Inflammatory macrophage (primary cell): Measurements from ENCODE around the gene TIMP4.

Experiments used
- DNase-seq, 2 donors: peaks; one replicate each; pipeline ENCODE4 v3.0.0-alpha.2; 2020 to 2022
- total RNA-seq, 18 experiments: gene quantifications; one replicate each; lab custom pipeline; 2026; ENCODE audit warnings: mixed read lengths in 6 of 18, inconsistent platforms in 2 of 18; lab: John Stamatoyannopoulos, UW

TIMP4 gene
- total RNA-seq: 0.09 to 5.9 (median 0.41) reads per million in 18 experiments

DNA sequence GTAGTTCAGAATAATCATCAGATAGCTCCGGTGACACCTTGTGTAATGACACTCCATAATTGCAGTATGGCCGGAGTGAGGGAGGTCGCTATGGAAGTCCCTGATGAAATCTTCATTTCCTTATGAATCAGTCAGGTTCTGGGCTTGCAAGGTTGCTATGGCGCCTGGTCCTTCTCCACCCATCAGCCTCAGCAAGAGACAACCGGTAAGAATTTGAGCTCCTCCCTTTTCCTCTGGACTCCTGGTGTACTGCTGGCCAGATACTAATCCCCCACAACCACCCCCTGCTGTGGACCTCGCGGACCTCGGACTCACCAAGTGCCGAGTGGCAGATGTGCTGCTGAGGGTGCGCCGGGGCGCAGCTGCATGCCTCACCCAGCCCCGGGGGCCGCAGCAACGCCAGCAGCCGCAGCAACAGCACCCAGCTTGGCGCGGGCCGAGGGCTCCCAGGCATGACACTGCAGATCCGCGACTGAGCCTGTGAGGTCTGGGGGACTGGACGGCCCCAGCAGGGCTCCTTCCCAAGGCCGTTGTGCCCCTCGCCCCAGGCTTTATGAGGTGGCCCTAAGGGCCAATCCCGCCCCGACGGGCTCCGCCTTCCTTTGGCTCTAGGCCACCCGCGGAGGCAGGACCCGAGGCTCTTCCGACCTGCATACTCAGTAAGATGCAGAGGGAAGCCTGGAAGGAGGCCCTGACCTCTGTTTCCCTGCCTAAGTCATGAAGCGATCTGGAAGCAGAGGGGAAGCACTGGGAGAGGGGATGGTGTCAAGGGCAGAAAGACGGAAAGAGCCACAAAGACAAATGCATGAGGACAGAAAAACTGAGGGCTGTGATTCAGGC, at the start of gene TIMP4:
TIMP4 (minus strand) TSS at position 526 of the 840 bp plus-strand sequence; CDS start at position 454, 72 bp downstream.
- peak; percentile 30 to 63 for DNase-seq

DNA sequence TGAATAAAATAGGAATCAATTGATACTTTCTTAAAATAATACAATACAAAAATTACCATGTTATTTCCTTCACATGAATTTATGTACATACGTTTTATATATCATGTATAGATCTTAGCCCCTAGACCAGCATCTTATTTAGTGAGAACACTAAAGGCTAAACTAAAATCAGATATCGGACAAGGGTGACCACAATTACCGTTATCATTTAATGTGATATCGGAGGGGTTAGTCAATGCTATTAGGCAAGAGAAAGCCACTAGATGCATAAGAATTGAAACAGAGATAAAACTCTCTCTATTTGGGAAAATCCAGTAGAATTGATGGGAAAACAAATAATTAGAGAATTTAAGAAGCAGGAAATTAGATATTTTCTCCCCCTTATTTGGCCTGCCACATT, 46.5 kb upstream of the TIMP4 start:
- DNase-seq: no peak

DNA sequence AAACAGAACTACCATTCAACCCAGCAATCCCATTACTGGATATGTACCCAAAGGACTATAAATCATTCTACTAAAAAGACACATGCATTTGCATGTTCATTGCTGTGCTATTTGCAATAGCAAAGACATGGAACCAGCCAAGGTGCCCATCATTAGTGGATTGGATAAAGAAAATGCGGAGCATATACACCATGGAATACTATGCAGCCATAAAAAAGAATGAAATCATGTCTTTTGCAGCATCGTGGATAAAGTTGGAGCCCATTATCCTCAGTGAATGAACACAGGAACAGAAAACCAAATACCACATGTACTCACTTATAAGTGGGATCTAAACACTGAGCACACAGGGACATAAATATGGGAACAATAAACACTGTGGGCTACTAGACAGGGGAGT, 43.1 kb upstream of the TIMP4 start:
- DNase-seq: no peak

DNA sequence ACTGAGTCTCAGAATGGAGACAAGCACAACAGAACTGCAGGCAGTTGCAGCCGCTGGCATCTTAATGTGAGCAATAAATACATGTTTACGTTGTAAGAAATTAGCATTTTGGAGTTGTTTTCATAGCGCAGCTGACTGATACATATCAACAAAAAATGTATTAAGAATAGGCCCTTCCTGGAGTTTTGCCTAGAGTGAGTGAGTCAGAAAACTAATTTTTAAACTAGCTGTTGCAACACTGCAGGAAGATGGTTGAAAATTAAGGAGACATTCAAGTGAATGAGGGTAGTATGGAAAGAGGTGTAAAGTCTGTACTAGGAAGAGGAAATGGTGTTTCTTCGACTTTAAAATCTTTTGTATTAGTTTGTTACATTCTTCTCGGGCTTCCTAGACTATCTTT, 39.6 kb upstream of the TIMP4 start:
- peak in 1 of 2 donors; percentile 32 for DNase-seq

DNA sequence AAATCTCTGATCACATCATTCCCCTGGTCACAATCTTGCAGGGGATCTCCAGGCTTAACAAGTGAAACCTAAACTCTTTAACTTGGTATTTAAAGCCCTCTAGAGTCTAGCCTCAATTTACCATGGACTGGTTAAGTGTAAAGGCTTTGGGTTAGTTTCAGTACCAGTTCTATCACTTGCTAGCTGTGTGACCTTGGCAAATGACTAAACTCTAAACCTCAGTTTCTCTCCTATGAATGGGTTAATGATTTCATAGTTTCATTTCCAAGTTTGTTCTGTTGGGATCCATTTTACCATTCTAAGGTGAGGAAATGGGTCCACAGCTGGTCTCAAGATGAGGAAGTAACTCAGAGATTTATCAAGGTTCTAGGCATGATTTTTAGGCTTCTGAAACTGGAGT, 38.8 kb upstream of the TIMP4 start:
- DNase-seq: no peak

DNA sequence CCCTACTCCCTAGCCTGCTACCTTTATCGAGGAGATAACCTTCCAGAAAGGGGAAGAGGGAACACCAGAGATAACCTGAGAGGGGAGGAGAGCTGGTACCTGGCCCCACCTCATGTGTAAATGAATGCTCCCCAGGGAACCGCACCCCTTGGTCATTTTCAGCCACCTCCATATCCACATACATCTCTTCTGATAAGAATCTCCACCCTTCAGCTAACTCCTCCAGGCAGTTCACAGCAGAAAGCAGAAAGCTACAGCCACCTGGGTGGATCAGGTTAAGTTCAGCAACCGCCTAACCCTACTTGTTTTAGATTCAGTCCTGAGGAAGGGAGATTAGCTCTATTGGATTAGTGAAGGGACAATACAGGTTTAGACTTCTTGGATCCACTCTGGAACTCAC, 38.0 kb upstream of the TIMP4 start:
- no peak for DNase-seq

DNA sequence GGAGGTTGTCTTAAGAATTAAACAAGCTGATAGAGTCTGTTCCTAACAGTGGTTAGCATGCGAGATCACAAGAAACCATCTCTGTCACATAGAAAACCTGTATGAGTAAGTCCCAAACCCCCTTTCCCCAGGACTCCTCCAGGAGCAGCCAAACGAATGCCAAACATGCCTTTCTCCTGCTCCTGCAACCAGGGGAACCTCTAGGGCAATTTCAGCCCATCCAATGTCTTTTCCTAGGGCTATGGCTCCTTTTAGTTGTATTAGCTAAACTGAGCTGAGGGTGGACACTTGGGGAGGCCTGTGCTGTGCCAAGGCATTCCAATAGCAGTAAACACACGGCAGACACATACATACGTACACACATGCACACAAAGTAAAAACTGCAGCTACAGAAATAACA, 36.5 kb upstream of the TIMP4 start:
- DNase-seq: no peak

DNA sequence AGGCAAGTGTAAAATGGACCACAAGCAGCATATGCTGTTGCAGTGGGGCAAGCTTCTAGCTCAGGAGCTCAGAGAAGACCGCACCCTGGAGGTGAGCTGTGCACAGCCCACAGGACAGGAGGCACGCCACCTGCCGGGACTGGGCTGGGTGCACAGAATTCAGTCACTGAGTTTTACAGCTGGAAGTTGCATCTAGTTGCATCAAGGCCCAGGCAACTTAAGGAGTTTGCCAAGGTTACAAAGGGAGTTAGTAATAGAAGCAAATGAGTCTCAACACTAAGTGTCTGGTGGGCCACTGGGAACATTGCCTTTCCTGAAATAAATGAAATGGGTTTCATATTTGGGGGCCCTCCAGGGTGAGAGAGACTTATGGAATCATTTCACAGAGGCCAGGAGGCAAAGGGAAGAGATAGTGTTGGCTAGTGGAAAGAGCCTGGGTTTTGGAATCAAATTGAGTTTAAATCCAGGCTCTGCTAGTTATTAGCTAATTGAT, 36.0 kb upstream of the TIMP4 start:
- no peak for DNase-seq

DNA sequence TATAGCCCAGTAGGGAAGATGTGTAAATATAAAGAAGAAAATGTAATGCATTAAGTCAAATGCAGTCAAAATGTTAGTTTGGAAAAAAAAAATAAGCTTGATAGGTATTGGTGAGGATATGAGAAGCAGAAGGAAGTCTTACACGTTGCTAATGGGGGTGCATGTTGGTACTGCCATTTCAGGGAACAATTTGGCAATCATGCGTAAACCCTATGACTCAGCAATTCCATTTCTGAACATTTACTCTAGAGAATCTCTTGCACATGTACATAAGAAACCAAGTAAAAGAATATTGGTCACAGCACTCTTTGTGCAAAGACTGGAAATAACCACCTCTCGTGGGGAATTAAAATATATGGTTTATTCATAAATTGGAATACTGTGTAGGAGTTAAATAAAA, 35.5 kb upstream of the TIMP4 start:
- DNase-seq: peak; percentile 89 to 94

DNA sequence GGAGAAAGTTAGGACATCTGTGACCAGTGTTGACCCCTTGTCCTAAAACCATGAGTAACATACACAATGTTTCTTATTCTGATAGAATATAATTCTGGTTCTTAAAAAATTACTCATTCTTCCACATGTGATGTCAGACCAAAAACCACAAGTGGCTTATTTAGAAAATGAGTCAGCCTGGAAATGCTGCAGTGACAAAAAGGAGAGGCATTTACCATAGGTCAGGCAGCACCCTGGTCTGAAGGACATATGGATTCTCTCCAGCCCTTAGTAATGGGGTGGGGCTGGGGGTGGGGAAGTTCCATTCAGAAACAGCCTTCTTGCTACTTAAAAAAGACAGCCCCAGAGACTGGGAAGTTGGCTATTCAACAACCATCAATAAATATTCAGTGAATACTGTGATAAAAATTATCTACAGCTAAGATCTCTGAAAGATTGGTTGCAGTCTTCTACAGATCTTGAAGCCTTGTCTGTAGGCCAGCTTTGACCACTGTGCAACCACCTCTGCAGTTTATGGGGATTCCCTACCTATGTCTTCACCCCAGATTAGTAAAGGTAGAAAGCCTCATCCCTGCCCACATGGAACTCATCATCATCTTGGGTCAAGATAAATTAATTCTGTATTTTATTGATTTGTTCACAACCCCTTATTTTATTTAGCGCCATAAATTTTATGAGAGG, 34.9 kb upstream of the TIMP4 start:
- peak; percentile 96 to 97 for DNase-seq

DNA sequence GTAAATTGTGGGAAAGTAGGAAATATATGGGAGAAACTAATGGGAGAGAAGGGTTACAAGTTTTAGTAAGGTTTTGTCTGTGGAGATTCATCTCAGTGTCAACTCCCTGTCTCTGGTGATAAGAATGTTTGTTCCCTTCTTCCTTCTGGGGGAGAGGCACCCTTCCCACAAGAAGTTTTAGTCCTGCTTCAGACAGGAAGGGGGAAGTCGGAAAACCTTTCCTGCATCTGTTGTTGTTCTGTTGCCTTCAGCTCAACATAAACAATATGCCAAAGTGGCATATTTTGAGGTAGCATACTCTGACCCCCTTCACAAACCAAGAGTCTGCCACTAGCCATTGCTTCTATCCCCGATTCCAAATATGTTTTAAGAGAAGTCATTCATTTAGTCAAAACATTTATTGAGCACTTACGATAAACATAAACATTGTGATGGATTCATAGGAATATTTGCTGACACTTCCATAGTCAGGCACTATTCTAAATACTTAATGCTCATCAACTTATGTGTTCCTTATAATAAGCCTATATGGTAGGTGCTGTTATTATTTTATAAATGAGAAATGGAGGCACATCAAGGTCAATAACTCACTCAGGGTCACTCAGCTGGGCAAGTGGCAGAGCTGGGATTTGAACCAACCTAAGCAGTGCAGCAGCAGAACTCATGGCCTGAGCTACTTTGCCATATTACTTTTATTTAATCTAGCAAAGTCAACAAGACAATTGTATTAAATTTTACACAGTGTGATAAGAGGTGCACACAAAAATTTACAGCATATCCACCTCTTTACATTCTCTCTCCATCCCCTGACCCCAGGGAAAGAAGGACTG, 34.2 kb upstream of the TIMP4 start:
- DNase-seq: no peak

DNA sequence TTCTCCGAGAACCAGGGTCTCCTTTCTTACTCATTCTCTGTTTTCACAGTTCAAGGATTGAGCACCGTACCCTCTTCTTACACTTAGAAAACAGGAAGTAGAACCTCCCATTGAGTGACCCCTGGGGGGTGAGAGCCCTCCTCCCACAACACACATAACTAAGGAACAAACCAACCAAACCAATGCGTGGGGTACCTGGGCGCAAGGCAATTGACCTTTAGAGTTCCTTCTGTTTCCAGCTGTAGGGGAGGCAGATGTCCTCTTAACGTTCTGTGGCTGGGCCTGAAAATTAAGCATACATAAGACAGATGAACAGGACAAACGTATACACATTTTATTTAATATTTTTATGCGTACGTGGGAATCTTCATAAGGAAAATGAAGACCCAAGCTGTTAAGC, 33.5 kb upstream of the TIMP4 start:
- DNase-seq: peak in 1 of 2 donors; percentile 49

DNA sequence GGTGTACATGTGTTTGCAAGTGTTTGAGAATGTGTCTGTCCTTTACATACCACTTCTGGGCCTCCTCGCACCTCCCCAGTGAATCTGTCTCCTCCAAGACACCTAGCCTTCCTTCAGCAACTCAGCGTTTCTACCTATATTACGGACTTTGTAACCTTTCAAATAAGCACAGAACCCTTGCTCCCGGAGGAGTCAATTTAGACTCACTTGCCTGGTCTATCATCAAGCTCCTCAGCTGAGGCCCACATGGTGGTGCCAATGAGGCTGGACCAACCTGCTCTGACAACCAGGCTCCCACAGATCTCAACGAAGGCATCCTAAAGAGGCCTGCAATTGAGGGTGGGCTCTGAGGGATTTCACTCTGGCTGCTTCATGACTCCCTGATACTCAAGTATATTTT, 32.8 kb upstream of the TIMP4 start:
- no peak for DNase-seq

DNA sequence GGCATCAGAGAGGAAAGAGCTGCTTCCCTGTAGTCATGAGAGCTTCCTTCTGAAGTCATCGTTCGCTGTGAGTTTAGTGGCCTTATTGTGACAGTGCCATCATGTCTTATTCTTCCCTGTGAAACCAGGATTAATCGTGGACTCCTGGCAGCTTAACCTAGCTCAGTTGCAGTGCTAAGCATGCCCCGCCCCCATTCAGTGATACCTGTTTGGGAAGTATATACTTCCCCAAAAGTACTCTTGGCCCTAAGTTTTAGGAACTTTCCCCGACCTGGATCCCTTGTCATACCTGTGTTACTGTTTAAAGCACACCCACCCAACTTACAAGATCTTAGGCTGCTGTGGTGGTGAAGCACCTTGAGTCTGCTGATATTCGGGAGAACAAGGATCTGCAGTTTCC, 32.1 kb upstream of the TIMP4 start:
- DNase-seq: no peak

DNA sequence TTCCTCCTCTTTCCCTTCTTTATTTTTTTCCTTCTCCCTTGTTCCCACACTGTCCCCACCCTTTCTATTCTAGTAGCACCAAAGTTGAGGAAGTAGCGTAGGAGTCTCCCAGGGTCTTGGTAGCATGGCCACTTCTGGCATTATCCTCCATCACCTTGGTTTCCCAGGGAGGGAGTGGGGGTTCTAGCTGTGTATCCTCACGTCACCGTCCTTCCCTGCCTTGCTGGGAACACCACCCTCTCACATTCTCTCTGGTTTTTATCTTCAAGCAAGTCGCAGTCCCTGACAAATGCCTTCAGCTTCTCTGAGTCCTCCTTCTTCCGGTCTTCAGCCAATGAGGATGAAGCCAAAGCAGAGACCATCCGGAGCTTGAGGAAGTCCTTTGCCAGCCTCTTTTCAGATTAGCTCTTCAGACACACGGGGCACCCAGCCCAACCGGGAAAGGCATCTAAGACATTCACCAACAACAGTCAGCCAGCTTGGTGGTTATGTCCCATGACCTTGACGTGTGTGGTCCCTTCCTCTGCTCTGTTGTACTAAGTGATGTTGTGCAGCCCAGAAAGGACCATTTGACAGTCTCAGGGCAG, 31.6 kb upstream of the TIMP4 start:
- no peak for DNase-seq

DNA sequence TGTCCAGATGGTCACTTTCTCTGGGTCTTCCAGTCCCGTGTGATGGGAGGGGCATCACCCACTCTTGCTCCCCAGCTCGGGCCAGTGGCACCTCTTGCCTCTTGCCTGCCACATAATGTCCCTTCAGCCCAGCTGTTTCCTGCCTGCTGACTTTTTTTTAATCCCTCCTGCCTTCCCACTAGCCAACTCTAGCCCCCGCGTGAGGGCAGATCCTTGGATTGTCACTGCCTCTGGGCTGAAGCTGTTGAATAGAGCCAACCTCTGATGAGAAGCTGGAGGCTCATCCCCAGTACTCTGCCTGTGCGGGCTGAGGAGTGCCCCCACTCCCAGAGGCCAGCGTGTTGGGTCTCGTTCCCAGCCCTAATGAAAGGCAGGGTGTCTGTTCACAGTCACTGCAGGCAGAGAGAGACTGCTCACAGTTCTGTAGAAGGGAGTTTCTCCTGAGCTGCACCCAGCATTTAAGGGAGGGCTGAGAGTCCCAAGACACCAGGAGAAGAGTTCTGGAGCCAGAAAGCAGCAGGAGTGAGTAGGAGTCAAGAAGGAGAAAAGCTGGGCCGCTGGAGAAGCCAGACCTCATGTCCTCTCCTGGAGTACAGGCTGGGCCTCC, 30.1 kb upstream of the TIMP4 start:
- no peak for DNase-seq

DNA sequence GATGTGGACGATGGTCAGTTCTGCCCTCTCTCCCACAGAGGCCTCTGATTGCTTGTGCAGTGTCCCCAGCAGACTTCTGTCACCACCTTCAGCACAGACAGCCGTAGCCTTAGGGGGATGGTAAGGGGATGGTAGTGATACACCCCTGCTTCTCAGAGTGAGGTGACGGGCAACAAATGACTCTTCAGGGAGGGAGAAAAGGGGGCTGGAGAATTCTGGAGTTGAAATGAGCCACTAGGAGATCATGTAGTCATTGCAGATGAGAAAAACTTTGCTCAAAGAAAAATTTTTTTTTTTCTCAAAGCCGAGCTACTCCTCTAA, 29.6 kb upstream of the TIMP4 start:
- no peak for DNase-seq

DNA sequence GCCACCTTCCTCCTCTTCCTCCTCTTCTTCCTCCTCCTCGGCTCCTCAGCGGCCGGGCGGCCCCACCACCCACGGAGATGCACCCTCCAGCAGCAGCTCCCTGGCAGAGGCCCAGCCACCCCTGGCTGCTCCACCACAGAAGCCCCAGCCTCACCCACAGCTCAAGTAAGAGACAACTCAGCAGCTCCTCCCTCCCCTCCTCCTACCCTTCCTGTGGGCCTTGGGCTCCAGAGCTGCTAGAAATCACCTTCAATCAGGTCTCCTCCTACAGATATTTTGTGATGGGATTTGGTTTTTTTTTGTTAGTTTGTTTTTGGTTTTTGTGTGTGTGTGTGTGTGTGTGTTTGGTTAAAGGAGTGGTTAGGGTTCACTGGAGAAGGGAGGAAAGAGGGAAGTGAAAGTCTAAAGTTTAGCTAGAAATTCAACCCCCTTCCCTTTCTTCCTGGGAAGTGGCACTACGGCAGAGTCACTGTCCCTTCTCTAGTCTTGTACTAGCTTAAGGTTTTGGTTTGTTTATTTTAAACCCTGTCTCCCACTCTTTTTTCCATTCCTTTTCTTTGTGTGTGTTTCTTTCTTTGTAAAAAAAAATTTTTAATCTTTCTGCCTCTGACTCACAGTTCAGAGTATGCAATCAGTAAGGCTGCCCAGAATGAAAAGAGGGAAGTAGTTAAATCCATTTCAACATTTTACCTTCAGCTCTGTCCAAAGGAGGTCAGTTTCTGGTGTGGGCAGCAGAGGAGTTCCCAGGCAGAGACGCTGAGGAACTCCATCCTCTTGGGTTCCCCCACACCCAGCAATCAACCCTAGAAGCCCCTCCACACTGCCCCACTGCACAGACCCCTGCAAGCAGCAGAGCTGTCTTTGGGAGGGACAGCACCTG, 29.0 kb upstream of the TIMP4 start:
- DNase-seq: peak; percentile 83 to 90

DNA sequence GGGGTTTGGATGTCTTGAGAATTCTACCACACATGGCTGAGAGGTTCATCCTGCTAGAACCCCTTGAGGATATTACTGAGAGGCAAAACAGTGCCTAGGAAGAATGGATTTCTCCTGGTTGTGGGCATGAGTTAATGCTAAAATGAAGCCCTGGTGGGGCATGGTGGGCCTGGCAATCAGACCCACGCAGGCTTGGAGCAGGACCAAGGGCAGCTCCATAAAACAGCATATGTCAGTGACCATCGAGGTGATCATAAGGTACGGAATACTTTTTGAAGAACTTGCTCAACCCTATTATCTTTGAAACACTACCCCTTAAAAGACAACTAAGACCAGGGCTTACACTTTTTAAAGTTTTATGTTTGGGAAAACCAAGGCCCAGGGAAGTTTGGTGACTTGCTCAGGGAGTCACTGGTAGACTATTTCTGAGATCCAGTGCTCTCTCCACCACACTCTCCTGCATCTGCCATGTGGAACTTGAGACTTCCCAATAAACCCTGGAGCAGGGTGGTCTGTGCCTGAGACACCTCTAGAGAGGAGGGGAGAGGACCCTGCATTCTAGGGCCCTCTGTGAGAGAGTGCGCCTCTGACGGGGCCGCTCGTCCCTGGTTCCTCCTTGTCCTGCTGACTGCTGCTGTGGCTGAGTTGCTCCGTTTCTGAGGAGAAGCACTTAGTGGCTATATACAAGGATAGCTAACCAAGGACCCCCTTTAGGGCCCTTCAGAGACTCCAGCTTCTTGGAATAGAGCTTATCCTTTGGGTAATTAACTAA, 28.0 kb upstream of the TIMP4 start:
- peak; percentile 37 to 59 for DNase-seq

DNA sequence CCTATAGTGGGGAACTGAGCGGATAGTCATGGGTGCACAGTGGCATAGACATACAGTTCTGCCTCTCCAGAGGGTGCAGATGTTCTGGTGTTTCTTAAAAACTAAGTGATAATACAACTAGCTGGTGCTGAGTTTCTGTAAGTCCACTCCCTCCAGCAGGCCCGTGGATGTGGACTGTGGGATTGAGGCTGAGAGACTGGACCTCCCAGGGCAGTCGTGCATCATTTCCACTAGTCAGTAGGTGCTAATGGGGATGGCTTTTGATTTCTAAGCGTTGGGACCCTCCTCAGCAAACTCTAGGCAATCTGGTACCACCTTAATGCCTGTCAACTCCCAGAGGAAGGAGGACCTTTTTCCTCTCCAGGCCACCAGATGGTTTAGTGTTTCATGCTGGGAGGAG, 27.3 kb upstream of the TIMP4 start:
- DNase-seq: no peak
